ENCODE data around the gene FHIT. TPM values are rescaled to one million over a fixed set of nuclear protein-coding genes. Genes with fewer than 3 reads are reported as not detected.

Gene FHIT
- total RNA-seq, 4 donors from 2014 or later: 8.8 to 35.6 (median 12.6) TPM

DNA sequence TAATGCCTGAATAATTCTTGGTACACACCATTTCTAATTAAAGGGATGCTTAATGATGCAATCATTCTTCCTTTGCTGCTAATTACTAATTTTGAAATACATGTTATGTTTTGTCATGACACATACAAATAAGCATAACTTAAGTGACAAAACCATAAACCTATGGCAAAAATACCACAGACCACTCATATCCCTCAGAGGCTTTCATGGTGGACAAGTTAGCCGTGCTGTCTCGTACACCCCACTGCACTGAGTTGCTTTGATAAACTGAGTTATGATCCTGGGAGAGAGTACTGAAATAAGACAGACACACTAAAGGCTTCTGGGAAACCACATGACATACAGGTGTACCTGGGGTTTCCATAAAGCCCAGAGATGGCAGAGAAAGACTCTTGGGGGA, 913.8 kb downstream of the FHIT start:
- Histone ChIP-seq H3K4me3 (no peak overlapping the region), H3K9me3 (no peaks in the 10 kb centered on the region), H3K4me1 (no peaks in the 10 kb centered on the region), H3K36me3 (no peaks in the 10 kb centered on the region), H3K27ac (no peak overlapping the region), H3K27me3 (no peaks in the 10 kb centered on the region)
- WGBS: 90% methylated on average over 2 of the region's 2 CpGs
- TF ChIP-seq, protein P1, sequence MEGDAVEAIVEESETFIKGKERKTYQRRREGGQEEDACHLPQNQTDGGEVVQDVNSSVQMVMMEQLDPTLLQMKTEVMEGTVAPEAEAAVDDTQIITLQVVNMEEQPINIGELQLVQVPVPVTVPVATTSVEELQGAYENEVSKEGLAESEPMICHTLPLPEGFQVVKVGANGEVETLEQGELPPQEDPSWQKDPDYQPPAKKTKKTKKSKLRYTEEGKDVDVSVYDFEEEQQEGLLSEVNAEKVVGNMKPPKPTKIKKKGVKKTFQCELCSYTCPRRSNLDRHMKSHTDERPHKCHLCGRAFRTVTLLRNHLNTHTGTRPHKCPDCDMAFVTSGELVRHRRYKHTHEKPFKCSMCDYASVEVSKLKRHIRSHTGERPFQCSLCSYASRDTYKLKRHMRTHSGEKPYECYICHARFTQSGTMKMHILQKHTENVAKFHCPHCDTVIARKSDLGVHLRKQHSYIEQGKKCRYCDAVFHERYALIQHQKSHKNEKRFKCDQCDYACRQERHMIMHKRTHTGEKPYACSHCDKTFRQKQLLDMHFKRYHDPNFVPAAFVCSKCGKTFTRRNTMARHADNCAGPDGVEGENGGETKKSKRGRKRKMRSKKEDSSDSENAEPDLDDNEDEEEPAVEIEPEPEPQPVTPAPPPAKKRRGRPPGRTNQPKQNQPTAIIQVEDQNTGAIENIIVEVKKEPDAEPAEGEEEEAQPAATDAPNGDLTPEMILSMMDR (IDR thresholded peaks at IDR 0.05): no peak
- no peak for DNase-seq (ENCODE audit: low spot score in 2 of 2)

DNA sequence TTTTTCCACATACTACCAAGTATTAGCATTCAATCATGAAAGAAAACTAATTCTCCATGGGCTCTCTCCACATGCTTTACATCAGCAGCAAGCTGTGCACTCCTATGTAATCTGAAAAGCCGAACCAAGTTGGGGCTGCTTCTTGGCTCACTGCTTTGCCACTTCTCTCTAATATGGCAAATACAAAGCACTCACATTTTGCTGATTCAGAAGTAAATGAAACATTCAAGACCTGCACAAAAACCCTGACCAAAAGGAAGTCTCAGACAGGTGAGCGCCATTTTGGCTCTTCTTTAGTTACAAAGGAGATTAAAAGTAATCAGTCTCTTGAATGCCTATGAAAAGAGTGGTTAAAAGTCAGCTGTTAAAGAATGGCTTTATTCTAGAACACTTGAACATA, 915.2 kb downstream of the FHIT start:
- WGBS: 75% methylated on average over 2 of the region's 2 CpGs
- no peak for DNase-seq (ENCODE audit: low spot score in 2 of 2)

DNA sequence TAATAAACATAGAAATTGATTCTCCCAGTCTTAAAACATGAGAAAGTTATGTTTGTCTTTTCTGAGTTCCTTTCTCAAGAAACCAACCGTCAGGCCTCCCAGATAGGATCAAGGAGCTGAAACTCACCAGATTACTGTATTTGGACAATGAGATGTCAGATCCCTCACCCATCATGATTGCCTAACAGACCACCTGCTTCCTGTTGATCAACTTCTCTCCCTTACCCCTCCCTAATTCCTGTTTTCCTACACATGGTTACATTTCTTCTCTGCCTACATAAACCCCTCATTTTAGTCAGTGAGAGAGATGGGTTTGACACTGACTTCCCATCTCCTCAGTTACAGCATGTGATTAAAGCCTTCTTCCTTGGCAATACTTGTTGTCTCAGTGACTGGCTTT, 917.5 kb downstream of the FHIT start:
- no peak overlapping the region for H3K4me3 ChIP-seq
- H3K9me3 ChIP-seq: no peaks in the 10 kb centered on the region
- no peaks in the 10 kb centered on the region for H3K4me1 ChIP-seq
- no peaks in the 10 kb centered on the region for H3K36me3 ChIP-seq
- no peak for DNase-seq (ENCODE audit: low spot score in 2 of 2)
- 68% methylated on average over 1 of the region's 1 CpG for WGBS
- no peaks in the 10 kb centered on the region for H3K27me3 ChIP-seq
- TF ChIP-seq POLR2AphosphoS5 (IDR thresholded peaks at IDR 0.05) (no peak), EP300 (IDR thresholded peaks at IDR 0.05) (no peak), POLR2A (IDR thresholded peaks at IDR 0.05) (no peak)
- TF ChIP-seq, protein P1 (IDR thresholded peaks at IDR 0.05): no peak
- H3K27ac ChIP-seq: no peak overlapping the region

More for the DNA sequence above, 915.2 kb downstream of the FHIT start:
- no peaks in the 10 kb centered on the region for H3K27me3 ChIP-seq
- no peak overlapping the region for H3K27ac ChIP-seq
- no peaks in the 10 kb centered on the region for H3K9me3 ChIP-seq
- no peaks in the 10 kb centered on the region for H3K36me3 ChIP-seq
- no peak overlapping the region for H3K4me3 ChIP-seq
- TF ChIP-seq POLR2AphosphoS5 (IDR thresholded peaks at IDR 0.05) (no peak), EP300 (IDR thresholded peaks at IDR 0.05) (no peak), POLR2A (IDR thresholded peaks at IDR 0.05) (no peak)
- TF ChIP-seq, protein P1 (IDR thresholded peaks at IDR 0.05): no peak
- H3K4me1 ChIP-seq: no peaks in the 10 kb centered on the region

DNA sequence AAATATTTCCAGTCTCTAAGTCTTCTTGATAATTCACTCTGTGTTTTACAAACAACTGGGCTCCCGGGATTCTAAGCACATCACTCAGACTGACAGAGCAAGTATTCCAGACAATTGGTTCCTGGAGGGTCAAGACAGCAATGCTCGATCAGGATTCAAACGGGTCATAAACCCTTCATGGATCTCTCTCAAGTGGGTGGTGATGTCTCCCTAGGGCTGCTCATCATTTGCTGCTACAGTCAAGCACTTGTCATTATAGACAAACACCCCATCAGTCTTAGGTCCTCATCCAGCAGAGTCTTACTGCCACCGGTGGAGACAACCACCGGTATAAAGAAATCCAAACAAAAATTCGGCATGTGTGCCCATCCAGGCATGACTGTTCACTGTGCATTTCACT, 921.1 kb downstream of the FHIT start:
- no peak for DNase-seq (ENCODE audit: low spot score in 2 of 2)
- H3K36me3 ChIP-seq: no peaks in the 10 kb centered on the region
- H3K9me3 ChIP-seq: no peaks in the 10 kb centered on the region
- WGBS: 49% methylated on average over 6 of the region's 6 CpGs
- no peak overlapping the region for H3K4me3 ChIP-seq
- no peak for TF ChIP-seq POLR2AphosphoS5 (IDR thresholded peaks at IDR 0.05)
- TF ChIP-seq EP300 (IDR thresholded peaks at IDR 0.05): no peak
- TF ChIP-seq, protein P1 (IDR thresholded peaks at IDR 0.05): no peak
- no peak for TF ChIP-seq POLR2A (IDR thresholded peaks at IDR 0.05)
- H3K27me3 ChIP-seq: no peaks in the 10 kb centered on the region
- no peaks in the 10 kb centered on the region for H3K4me1 ChIP-seq
- no peak overlapping the region for H3K27ac ChIP-seq

DNA sequence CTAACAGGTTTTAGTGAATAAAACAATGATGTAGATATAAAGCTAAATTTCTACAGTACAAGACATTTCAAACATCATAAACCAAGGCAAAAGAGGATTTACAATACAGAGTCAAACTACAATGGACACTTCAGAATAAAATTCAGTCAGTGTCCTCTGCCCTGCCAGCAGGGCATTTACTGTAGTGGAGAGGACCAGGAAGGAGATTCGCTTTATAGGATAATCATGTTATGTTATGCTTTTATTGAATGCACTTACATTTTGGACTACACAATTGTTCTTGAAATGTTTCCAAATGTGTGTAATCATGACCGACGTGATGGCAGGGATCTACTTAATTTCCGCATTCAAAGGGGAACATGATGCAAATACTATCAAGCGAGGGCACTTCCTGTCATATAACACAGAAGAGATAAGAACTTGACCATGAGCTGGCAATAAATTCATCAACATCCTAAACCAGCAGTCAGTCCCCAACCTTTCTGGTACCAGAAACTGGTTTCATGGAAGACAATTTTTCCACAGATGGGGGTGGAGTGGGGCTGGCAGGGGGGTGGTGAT, 925.6 kb downstream of the FHIT start:
- H3K36me3 ChIP-seq: no peaks in the 10 kb centered on the region
- H3K4me3 ChIP-seq: no peak overlapping the region
- no peak overlapping the region for H3K27ac ChIP-seq
- TF ChIP-seq POLR2AphosphoS5 (IDR thresholded peaks at IDR 0.05) (no peak), POLR2A (IDR thresholded peaks at IDR 0.05) (no peak), EP300 (IDR thresholded peaks at IDR 0.05) (no peak)
- H3K9me3 ChIP-seq: no peaks in the 10 kb centered on the region
- DNase-seq (ENCODE audit: low spot score in 2 of 2): no peak
- 68% methylated on average over 5 of the region's 5 CpGs for WGBS
- no peaks in the 10 kb centered on the region for H3K27me3 ChIP-seq
- H3K4me1 ChIP-seq: no peaks in the 10 kb centered on the region

DNA sequence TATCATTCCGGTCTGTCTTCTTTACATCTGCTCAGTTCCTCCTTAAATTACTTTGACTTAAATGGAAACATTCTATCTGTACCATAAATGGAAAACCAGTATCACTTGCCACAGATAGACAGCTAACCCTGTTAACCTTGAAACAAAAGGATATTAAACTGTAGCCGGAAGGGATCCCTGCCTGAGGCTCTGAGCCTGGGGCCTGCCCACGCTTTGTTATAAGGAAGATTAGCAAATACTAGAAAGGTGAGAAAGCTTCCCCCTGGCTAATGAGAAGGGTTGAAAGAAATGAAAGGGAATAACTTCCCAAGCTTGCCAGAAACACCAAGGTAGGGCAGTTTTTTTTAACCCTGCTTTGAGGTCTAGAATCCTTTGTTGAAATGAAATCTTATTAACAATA, 927.6 kb downstream of the FHIT start:
- no peaks in the 10 kb centered on the region for H3K4me1 ChIP-seq
- no peak for DNase-seq (ENCODE audit: low spot score in 2 of 2)
- TF ChIP-seq POLR2AphosphoS5 (IDR thresholded peaks at IDR 0.05) (no peak), EP300 (IDR thresholded peaks at IDR 0.05) (no peak), POLR2A (IDR thresholded peaks at IDR 0.05) (no peak)
- TF ChIP-seq, protein P1 (IDR thresholded peaks at IDR 0.05): no peak
- no peaks in the 10 kb centered on the region for H3K36me3 ChIP-seq
- H3K9me3 ChIP-seq: no peaks in the 10 kb centered on the region
- H3K4me3 ChIP-seq: no peak overlapping the region
- 77% methylated on average over 3 of the region's 3 CpGs for WGBS
- H3K27me3 ChIP-seq: no peaks in the 10 kb centered on the region
- no peak overlapping the region for H3K27ac ChIP-seq

Data from suprapubic skin (tissue), 4 donors.